Measurements from ENCODE around the gene APOA4. TPM values are rescaled to one million over a fixed set of nuclear protein-coding genes. Genes with fewer than 3 reads are reported as not detected.

Gene APOA4
- polyA plus RNA-seq, 3 donors = not detected

GRCh38 chr11:116791813-116792143, 31.3 kb downstream of the APOA4 start, which contains the start of gene APOA5:
APOA5 (minus strand) TSS chr11:116791879; CDS start chr11:116791860, 19 bp downstream.
- H3K4me2 ChIP-seq (replicated peaks; ENCODE audit: extremely low read depth, low read length, poor library complexity, severe bottlenecking) = peak within 1 kb of the TSS; percentile 40
- H3K36me3 ChIP-seq (replicated peaks in 1 of 2; ENCODE audit: control insufficient read depth in 1 of 2, insufficient read depth in 2 of 2, low read length in 2 of 2) = peaks cover 0 to under 1% of the 10 kb centered on the region in 2 donors
- no peak within 1 kb of the TSS for H3K27ac ChIP-seq (ENCODE audit: low read depth in 1 of 2, low read length in 2 of 2)
- Mint-ChIP-seq H3K4me3 (peak within 1 kb of the TSS; percentile 9 to 67), H3K27ac (peak within 1 kb of the TSS in 4 of 7 donors; percentile 8 to 36 (median 13)), H3K4me1 (peaks cover 26% of the 10 kb centered on the region), H3K27me3 (ENCODE audit: low read depth in 3 of 3) (peaks cover 6 to 14% (median 8%) of the 10 kb centered on the region in 3 donors), H3K36me3 (peaks cover 4 to 5% of the 10 kb centered on the region in 2 donors), H3K9me3 (peaks cover 0 to 2% (median 0%) of the 10 kb centered on the region in 7 donors)
- DNase-seq = no peak
- no peak within 1 kb of the TSS for H3K4me3 ChIP-seq (replicated peaks in 1 of 3; ENCODE audit: low read depth in 2 of 3, low read length in 3 of 3)
- H2AFZ ChIP-seq (ENCODE audit: insufficient read depth, low read depth, low read length, poor library complexity, severe bottlenecking) = peak within 1 kb of the TSS; percentile 73
- intact Hi-C loops (cut with micrococcal nuclease) = no loop called here
- H3K4me1 ChIP-seq (ENCODE audit: control insufficient read depth in 1 of 2, insufficient read depth in 2 of 2, low read length in 2 of 2) = peaks cover 20 to 22% of the 10 kb centered on the region in 2 donors
- H4K20me1 ChIP-seq (ENCODE audit: insufficient read depth, low read length) = no peaks in the 10 kb centered on the region
- no peaks in the 10 kb centered on the region for H3K27me3 ChIP-seq (ENCODE audit: control insufficient read depth in 2 of 2, insufficient read depth in 2 of 2, low read length in 2 of 2)
- whole genome bisulfite sequencing (ENCODE audit: insufficient coverage) = 95% methylated on average over 6 of the region's 7 CpGs
- no peaks in the 10 kb centered on the region for H3K9me3 ChIP-seq (replicated peaks in 1 of 2; ENCODE audit: control insufficient read depth in 1 of 2, insufficient read depth in 1 of 2, low read length in 2 of 2)
- no peak within 1 kb of the TSS for H3K9ac ChIP-seq (ENCODE audit: insufficient read depth, low read length, poor library complexity, severe bottlenecking)
- TF ChIP-seq CTCF (IDR thresholded peaks at IDR 0.05) = no peak
- peaks cover 10% of the 10 kb centered on the region for H3K79me2 ChIP-seq (ENCODE audit: insufficient read depth, low read length)

- intact Hi-C loops (cut with micrococcal nuclease) = no loop called here
- Mint-ChIP-seq H3K9me3 (peaks cover 0 to 2% (median 0%) of the 10 kb centered on the region in 7 donors), H3K27ac (peak overlapping the region in 4 of 7 donors; percentile 8 to 36 (median 12)), H3K36me3 (peaks cover 9 to 10% of the 10 kb centered on the region in 2 donors), H3K27me3 (ENCODE audit: low read depth in 3 of 3) (peaks cover 6 to 14% (median 8%) of the 10 kb centered on the region in 3 donors), H3K4me1 (peaks cover 31% of the 10 kb centered on the region), H3K4me3 (peak overlapping the region; percentile 9 to 67)
- H3K9ac ChIP-seq (ENCODE audit: insufficient read depth, low read length, poor library complexity, severe bottlenecking) = no peak overlapping the region
- H3K9me3 ChIP-seq (replicated peaks in 1 of 2; ENCODE audit: control insufficient read depth in 1 of 2, insufficient read depth in 1 of 2, low read length in 2 of 2) = no peaks in the 10 kb centered on the region
- peaks cover 22 to 26% of the 10 kb centered on the region in 2 donors for H3K4me1 ChIP-seq (ENCODE audit: control insufficient read depth in 1 of 2, insufficient read depth in 2 of 2, low read length in 2 of 2)
- no peak overlapping the region for H3K4me3 ChIP-seq (replicated peaks in 1 of 3; ENCODE audit: low read depth in 2 of 3, low read length in 3 of 3)
- H3K27me3 ChIP-seq (ENCODE audit: control insufficient read depth in 2 of 2, insufficient read depth in 2 of 2, low read length in 2 of 2) = no peaks in the 10 kb centered on the region
- peaks cover 15% of the 10 kb centered on the region for H3K79me2 ChIP-seq (ENCODE audit: insufficient read depth, low read length)
- 20% methylated on average over 25 of the region's 31 CpGs for WGBS (ENCODE audit: insufficient coverage)
- peak overlapping the region; percentile 40 for H3K4me2 ChIP-seq (replicated peaks; ENCODE audit: extremely low read depth, low read length, poor library complexity, severe bottlenecking)
- H3K36me3 ChIP-seq (replicated peaks in 1 of 2; ENCODE audit: control insufficient read depth in 1 of 2, insufficient read depth in 2 of 2, low read length in 2 of 2) = peaks cover 4 to 6% of the 10 kb centered on the region in 2 donors
- TF ChIP-seq CTCF (IDR thresholded peaks at IDR 0.05) = peak; percentile 92
- H4K20me1 ChIP-seq (ENCODE audit: insufficient read depth, low read length) = no peaks in the 10 kb centered on the region
- peak overlapping the region; percentile 73 for H2AFZ ChIP-seq (ENCODE audit: insufficient read depth, low read depth, low read length, poor library complexity, severe bottlenecking)
- no peak overlapping the region for H3K27ac ChIP-seq (ENCODE audit: low read depth in 1 of 2, low read length in 2 of 2)
- peak; percentile 54 to 66 (median 65) for DNase-seq
Measured at GRCh38 chr11:116791002-116791812, 31.9 kb downstream of the APOA4 start.

Measured in CD14-positive monocyte (primary cell).